ENCODE results near the gene LPAR1.

The LPAR1 gene

DNA sequence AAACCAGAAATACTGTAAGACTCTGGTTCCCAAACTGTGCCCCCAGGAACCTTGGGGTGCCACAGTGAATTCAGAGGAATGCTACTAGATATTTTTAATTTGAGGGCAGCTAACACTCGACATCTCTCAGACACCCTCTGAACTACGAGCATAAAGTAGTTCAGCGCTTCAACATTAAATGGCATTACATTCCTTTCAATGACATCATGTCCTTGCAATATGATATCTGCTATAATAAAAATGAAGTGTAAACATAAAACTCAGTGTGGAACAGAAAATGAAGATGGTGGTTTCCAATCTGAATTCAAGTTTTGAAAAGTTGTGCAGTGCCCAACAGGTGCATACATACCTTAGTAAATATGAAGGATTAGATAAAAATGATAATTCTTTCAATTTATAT, 116.1 kb downstream of the LPAR1 start:
- H3K27me3 ChIP-seq (ENCODE audit: insufficient read depth, poor library complexity, severe bottlenecking): no peaks in the 10 kb centered on the region
- no peak for DNase-seq (ENCODE audit: low read depth in 1 of 2, low spot score in 1 of 2)
- H3K4me3 ChIP-seq (replicated peaks; ENCODE audit: insufficient read depth, low read length): no peak overlapping the region
- TF ChIP-seq, protein P1, sequence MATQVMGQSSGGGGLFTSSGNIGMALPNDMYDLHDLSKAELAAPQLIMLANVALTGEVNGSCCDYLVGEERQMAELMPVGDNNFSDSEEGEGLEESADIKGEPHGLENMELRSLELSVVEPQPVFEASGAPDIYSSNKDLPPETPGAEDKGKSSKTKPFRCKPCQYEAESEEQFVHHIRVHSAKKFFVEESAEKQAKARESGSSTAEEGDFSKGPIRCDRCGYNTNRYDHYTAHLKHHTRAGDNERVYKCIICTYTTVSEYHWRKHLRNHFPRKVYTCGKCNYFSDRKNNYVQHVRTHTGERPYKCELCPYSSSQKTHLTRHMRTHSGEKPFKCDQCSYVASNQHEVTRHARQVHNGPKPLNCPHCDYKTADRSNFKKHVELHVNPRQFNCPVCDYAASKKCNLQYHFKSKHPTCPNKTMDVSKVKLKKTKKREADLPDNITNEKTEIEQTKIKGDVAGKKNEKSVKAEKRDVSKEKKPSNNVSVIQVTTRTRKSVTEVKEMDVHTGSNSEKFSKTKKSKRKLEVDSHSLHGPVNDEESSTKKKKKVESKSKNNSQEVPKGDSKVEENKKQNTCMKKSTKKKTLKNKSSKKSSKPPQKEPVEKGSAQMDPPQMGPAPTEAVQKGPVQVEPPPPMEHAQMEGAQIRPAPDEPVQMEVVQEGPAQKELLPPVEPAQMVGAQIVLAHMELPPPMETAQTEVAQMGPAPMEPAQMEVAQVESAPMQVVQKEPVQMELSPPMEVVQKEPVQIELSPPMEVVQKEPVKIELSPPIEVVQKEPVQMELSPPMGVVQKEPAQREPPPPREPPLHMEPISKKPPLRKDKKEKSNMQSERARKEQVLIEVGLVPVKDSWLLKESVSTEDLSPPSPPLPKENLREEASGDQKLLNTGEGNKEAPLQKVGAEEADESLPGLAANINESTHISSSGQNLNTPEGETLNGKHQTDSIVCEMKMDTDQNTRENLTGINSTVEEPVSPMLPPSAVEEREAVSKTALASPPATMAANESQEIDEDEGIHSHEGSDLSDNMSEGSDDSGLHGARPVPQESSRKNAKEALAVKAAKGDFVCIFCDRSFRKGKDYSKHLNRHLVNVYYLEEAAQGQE (IDR thresholded peaks at IDR 0.05; ENCODE audit: insufficient replicate concordance, low read depth): no peak
- TF ChIP-seq POLR2AphosphoS5 (IDR thresholded peaks at IDR 0.05; ENCODE audit: low read depth): no peak
- TF ChIP-seq CTCF (IDR thresholded peaks at IDR 0.05; ENCODE audit: insufficient read depth, low read length): no peak
- TF ChIP-seq SPI1 (IDR thresholded peaks at IDR 0.05; ENCODE audit: borderline replicate concordance, low read depth): no peak
- no peak for TF ChIP-seq GABPA (IDR thresholded peaks at IDR 0.05; ENCODE audit: low read depth)
- no peak overlapping the region for H3K27ac ChIP-seq (replicated peaks)

- TF ChIP-seq POLR2AphosphoS5 (IDR thresholded peaks at IDR 0.05; ENCODE audit: low read depth) (no peak), GABPA (IDR thresholded peaks at IDR 0.05; ENCODE audit: low read depth) (no peak), CTCF (IDR thresholded peaks at IDR 0.05; ENCODE audit: insufficient read depth, low read length) (no peak), SPI1 (IDR thresholded peaks at IDR 0.05; ENCODE audit: borderline replicate concordance, low read depth) (no peak)
- TF ChIP-seq, protein P1 (IDR thresholded peaks at IDR 0.05; ENCODE audit: insufficient replicate concordance, low read depth): no peak
- no peak overlapping the region for H3K27ac ChIP-seq (replicated peaks)
- H3K27me3 ChIP-seq (ENCODE audit: insufficient read depth, poor library complexity, severe bottlenecking): no peaks in the 10 kb centered on the region
- H3K4me3 ChIP-seq (replicated peaks; ENCODE audit: insufficient read depth, low read length): no peak overlapping the region
- DNase-seq (ENCODE audit: low read depth in 1 of 2, low spot score in 1 of 2): no peak
Measured at GRCh38 chr9:110921705-110922104, 116.6 kb downstream of the LPAR1 start.

DNA sequence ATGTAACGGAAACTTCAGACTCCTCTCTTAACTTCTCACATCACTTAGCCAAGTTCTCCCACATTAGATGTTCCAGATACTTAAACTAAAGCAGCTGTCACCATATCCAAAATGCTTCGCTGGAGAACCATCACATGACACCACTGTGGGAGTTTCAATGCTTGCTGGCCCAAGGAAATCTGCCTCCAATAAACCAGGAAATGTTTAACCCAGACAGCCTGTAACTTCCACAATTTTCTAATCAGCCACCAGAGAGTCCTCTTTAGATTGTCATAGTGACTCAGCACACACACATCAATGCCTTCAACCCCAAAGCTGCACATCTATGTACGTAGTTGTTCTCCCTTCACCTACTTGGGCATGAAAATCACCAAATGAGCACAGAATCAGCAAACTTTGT, 118.7 kb downstream of the LPAR1 start:
- Histone ChIP-seq H3K4me3 (replicated peaks; ENCODE audit: insufficient read depth, low read length) (no peak overlapping the region), H3K27me3 (ENCODE audit: insufficient read depth, poor library complexity, severe bottlenecking) (no peaks in the 10 kb centered on the region), H3K27ac (replicated peaks) (0 out of 2 replicates have a peak overlapping the region, but pooled peaks have one; percentile 15)
- DNase-seq (ENCODE audit: low read depth in 1 of 2, low spot score in 1 of 2): peak in 1 of 2 experiments; percentile 43
- TF ChIP-seq, protein P1 (IDR thresholded peaks at IDR 0.05; ENCODE audit: insufficient replicate concordance, low read depth): no peak
- TF ChIP-seq SPI1 (IDR thresholded peaks at IDR 0.05; ENCODE audit: borderline replicate concordance, low read depth) (no peak), CTCF (IDR thresholded peaks at IDR 0.05; ENCODE audit: insufficient read depth, low read length) (no peak), POLR2AphosphoS5 (IDR thresholded peaks at IDR 0.05; ENCODE audit: low read depth) (no peak), GABPA (IDR thresholded peaks at IDR 0.05; ENCODE audit: low read depth) (no peak)
